ENCODE measurements around the gene EPS8.

The EPS8 gene

GRCh38 chr12:15722951-15723350 lies 66.2 kb downstream of the EPS8 start:
- TF ChIP-seq CTCF (IDR thresholded peaks at IDR 0.05; ENCODE audit: control insufficient read depth, extremely low read depth, insufficient read depth) = no peak
- no peak for DNase-seq (ENCODE audit: low read depth)
- H3K4me3 ChIP-seq (ENCODE audit: low read depth, low read length) = no peak overlapping the region

DNA sequence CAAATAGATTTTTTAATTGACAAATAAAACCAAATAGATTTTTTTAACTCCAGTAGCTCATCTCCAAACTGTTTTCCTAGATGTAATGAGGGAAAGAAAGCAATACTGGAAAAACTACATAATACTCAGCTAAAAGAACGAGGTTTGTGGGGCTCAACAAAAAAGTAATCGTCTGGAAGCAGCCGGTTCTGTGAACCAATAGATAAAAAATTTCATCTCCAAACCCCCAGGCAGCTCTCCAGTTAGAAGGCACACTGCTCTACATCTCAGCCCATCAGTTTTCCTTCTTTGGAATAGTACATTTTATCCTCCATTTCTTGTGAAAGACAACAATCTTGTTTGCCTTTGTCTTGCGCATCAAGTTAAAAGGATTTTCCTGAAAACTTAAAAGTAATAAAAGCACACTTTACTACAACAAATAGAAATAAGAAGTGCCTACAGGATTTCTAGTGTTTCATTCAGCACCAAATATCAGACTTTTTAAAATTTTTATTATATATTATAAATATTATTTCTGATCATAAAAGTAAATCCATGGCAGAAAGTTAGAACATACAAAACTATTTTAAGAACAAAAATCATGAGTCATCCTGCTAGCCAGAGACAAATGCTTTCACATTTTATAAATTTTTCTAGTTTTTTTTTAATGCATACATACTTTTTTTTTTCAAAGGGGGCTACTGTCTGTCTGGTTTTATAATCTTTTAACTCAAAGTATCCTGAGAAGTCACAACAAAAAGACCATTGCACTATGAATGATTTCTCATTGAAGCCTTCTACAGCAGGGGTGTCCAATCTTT lies 67.7 kb downstream of the EPS8 start:
- no peak for DNase-seq (ENCODE audit: low read depth)
- TF ChIP-seq CTCF (IDR thresholded peaks at IDR 0.05; ENCODE audit: control insufficient read depth, extremely low read depth, insufficient read depth) = no peak
- no peak overlapping the region for H3K4me3 ChIP-seq (ENCODE audit: low read depth, low read length)

DNA sequence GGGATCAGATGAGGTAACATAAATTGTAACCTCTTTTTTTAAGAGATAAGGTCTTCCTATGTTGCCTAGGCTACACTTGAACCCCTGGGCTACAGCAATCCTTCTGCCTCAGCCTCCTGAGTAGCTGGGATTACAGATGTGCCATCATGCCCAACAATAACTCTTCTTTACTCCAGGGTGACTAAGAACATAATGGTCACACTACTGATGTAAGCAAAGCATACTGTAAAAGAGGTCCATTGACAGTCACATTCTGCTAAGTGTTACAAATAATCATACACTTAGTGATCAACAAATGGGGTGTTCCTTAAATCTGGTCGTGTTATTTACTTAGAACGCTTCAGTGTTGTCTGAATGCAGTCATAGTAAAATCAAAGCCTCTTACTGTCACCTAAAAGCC lies 68.9 kb downstream of the EPS8 start:
- no peak for DNase-seq (ENCODE audit: low read depth)
- no peak overlapping the region for H3K4me3 ChIP-seq (ENCODE audit: low read depth, low read length)
- no peak for TF ChIP-seq CTCF (IDR thresholded peaks at IDR 0.05; ENCODE audit: control insufficient read depth, extremely low read depth, insufficient read depth)

- TF ChIP-seq CTCF (IDR thresholded peaks at IDR 0.05; ENCODE audit: control insufficient read depth, extremely low read depth, insufficient read depth) = no peak
- H3K4me3 ChIP-seq (ENCODE audit: low read depth, low read length) = no peak overlapping the region
- peak; percentile 43 for DNase-seq (ENCODE audit: low read depth)
Observed at GRCh38 chr12:15719230-15719629, 70.0 kb downstream of the EPS8 start.

DNA sequence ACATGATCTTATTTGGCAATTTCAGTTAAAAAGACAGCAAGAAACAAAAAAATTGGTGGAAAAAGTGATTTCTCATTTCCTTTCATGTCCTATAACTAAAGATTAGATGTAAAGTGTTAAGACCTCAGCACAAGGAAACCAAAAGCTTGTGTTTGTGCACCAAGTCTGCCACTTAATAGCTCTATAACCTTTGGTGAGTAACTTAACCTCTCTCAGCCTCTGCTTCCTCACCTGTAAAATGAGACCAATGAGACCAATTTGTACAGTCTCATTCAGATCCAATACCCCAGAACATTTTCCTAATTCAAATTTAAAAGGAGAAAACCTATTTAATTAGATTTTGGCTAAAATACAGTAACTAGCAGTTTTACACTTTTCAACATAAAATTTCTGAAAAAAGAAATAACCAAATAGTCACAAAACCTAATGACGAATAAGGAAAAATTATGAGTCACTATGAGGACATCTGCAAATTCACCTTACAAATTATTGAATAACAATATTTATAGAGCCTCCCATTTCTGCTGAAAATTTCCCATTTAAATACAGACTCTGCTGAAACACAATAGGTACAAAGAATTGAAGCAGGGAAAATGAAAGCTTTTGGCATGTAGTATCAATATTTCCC lies 71.1 kb downstream of the EPS8 start:
- DNase-seq (ENCODE audit: low read depth) = no peak
- TF ChIP-seq CTCF (IDR thresholded peaks at IDR 0.05; ENCODE audit: control insufficient read depth, extremely low read depth, insufficient read depth) = no peak
- no peak overlapping the region for H3K4me3 ChIP-seq (ENCODE audit: low read depth, low read length)

DNA sequence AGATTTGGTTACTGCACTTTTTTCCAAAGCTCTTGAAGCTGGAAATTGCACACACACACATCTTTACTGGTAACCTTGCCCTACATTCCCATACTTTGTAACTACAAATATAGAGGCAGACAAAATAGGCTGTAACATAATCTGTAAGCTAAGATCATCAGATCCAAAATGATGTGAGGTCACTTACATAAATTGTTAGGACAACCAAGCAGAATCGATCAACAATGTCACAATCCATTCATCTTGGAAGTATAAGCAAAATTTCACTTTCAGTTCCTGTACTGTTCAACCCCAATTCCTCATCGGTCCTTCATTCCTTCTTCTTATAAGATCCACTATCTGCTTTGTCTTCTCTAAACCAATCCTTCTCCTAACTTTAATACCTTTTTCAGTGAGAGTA lies 72.6 kb downstream of the EPS8 start:
- no peak for TF ChIP-seq CTCF (IDR thresholded peaks at IDR 0.05; ENCODE audit: control insufficient read depth, extremely low read depth, insufficient read depth)
- no peak overlapping the region for H3K4me3 ChIP-seq (ENCODE audit: low read depth, low read length)
- DNase-seq (ENCODE audit: low read depth) = no peak

Measured in LNCaP clone FGC (cell line).